Upper lobe of left lung (tissue), 6 donors: ENCODE results near the gene CD37. TPM values are rescaled to one million over a fixed set of nuclear protein-coding genes. Genes with fewer than 3 reads are reported as not detected.

Experiments used
- ATAC-seq, 2 donors: fragments of 200-7000 bp; cut with Tn5 transposase; one replicate each; pipeline ENCODE4 v1.9.1; 2022; ENCODE audit warnings: mild to moderate bottlenecking in 2 of 2, moderate library complexity in 2 of 2; ENCODE audit not compliant: low FRiP score in 2 of 2
- DNase-seq, 2 donors: peaks; one replicate each; pipeline ENCODE4 v3.0.0-alpha.2; 2019 to 2020
- H3K27ac ChIP-seq, 4 donors: fragments of 200-600 bp; sonication (generic); one replicate each; pipeline ENCODE4 v1.5.1; 2016 to 2019
- H3K27me3 ChIP-seq, 4 donors: fragments of 200-600 bp; sonication (generic); one replicate each; pipeline ENCODE4 v1.5.1; 2017 to 2019
- H3K36me3 ChIP-seq, 4 donors: fragments of 200-600 bp; sonication (generic); one replicate each; pipeline ENCODE4 v1.5.1; 2016 to 2019
- H3K4me1 ChIP-seq, 4 donors: fragments of 200-600 bp; sonication (generic); one replicate each; pipeline ENCODE4 v1.5.1; 2018 to 2019
- H3K4me3 ChIP-seq, 4 donors: fragments of 200-600 bp; sonication (generic); one replicate each; pipeline ENCODE4 v1.5.1; 2017 to 2019; ENCODE audit warnings: mild to moderate bottlenecking in 2 of 4, moderate library complexity in 1 of 4
- H3K9me3 ChIP-seq, 4 donors: fragments of 200-600 bp; sonication (generic); one replicate each; pipeline ENCODE4 v1.5.1; 2018 to 2019
- CTCF ChIP-seq, 6 experiments: fragments of 450-650 bp in 4 of 6; fragments of 200-600 bp in 2 of 6; sonication (generic) in 2 of 6; IDR thresholded peaks; one replicate each; pipeline ENCODE4 v1.5.1; 2016 to 2019; ENCODE audit warnings: antibody characterized with exemption in 6 of 6
- EP300 ChIP-seq, 4 donors: sonication (generic); formaldehyde crosslinking; IDR thresholded peaks; one replicate each; pipeline ENCODE4 v1.5.1; 2017; ENCODE audit warnings: antibody characterized with exemption in 4 of 4, control low read depth in 2 of 4
- POLR2A ChIP-seq, 4 donors: fragments of 450-650 bp; IDR thresholded peaks; one replicate each; pipeline ENCODE4 v1.5.1; 2016 to 2017; ENCODE audit warnings: antibody characterized with exemption in 4 of 4, mild to moderate bottlenecking in 2 of 4
- POLR2AphosphoS5 ChIP-seq, 2 donors: sonication (generic); formaldehyde crosslinking; IDR thresholded peaks; one replicate each; pipeline ENCODE4 v1.5.1; 2017; ENCODE audit warnings: antibody characterized with exemption in 2 of 2
- WGBS, 2 donors: methylation state at CpG; one replicate each; pipeline ENCODE4 v1.1.5; 2017 to 2018; 5-methylcytosine and 5-hydroxymethylcytosine counted together
- total RNA-seq, 6 donors: library from RNA; depleted of rRNA in 4 of 6; stranded (reverse); fragments of >200 nt in 4 of 6; gene quantifications; one replicate each; pipeline versions ENCODE4 v1.1.0 to v1.2.1, GENCODE V29; 2016 to 2021
- donor health status: DM: no; HTN: no; CAD: no; lungs with moderate emphysema.
- donor health status: DM: no; HTN: yes; CAD: no; lungs with severe emphysema.

The CD37 gene
- total RNA-seq, 6 donors from 2014 or later = 63.5 to 156 (median 123) TPM

- H3K36me3 ChIP-seq = peaks cover 3 to 90% (median 71%) of the 10 kb centered on the region in 4 donors
- 79 to 88% methylated on average over 9 to 11 of the region's 11 CpGs for WGBS, 2 donors
- H3K4me3 ChIP-seq = no peak overlapping the region
- no peak overlapping the region for H3K27ac ChIP-seq
- no peak for DNase-seq
- no peaks in the 10 kb centered on the region for H3K27me3 ChIP-seq
- no peak for ATAC-seq
- peaks cover 12 to 20% (median 15%) of the 10 kb centered on the region in 4 donors for H3K4me1 ChIP-seq
- H3K9me3 ChIP-seq = no peaks in the 10 kb centered on the region
- TF ChIP-seq POLR2A (IDR thresholded peaks at IDR 0.05) (no peak), CTCF (IDR thresholded peaks at IDR 0.05) (no peak), EP300 (IDR thresholded peaks at IDR 0.05) (no peak), POLR2AphosphoS5 (IDR thresholded peaks at IDR 0.05) (no peak)
Observed at GRCh38 chr19:49344505-49345423, 9.6 kb downstream of the CD37 start.

DNA sequence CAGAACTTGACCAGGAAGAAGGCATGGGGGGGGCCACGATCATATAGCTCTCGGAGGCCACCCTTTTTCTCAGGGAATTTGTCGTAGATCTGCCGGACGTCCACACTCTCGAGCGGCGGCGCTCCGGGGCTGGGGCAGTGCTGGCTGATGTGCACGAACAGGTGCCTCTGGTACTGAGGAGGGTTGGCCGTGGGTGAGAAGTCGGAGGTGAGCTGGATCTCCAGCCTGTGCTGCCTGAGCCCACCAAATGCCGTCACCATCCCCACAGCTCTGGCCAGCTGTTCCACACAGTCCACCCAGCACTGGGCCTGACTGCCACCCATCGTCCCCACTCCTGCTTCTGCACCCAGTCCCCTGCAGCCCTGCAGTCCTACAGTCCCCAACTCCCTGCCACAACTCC, 12.0 kb downstream of the CD37 start:
- DNase-seq (peak in 1 of 2 donors; percentile 82), ATAC-seq (peak in 1 of 2 donors; percentile 17)
- Histone ChIP-seq H3K9me3 (no peaks in the 10 kb centered on the region), H3K36me3 (peaks cover 3 to 92% (median 72%) of the 10 kb centered on the region in 4 donors), H3K4me1 (no peaks in the 10 kb centered on the region), H3K27ac (no peak overlapping the region), H3K27me3 (no peaks in the 10 kb centered on the region), H3K4me3 (no peak overlapping the region)
- TF ChIP-seq CTCF (IDR thresholded peaks at IDR 0.05) = no peak
- no peak for TF ChIP-seq EP300 (IDR thresholded peaks at IDR 0.05)
- no peak for TF ChIP-seq POLR2AphosphoS5 (IDR thresholded peaks at IDR 0.05)
- TF ChIP-seq POLR2A (IDR thresholded peaks at IDR 0.05) = no peak
- 96 to 98% methylated on average over 15 of the region's 15 CpGs for WGBS, 2 donors

GRCh38 chr19:49347835-49348234, 12.6 kb downstream of the CD37 start:
- no peak overlapping the region for H3K4me3 ChIP-seq
- no peak for TF ChIP-seq POLR2A (IDR thresholded peaks at IDR 0.05)
- TF ChIP-seq CTCF (IDR thresholded peaks at IDR 0.05) = no peak
- TF ChIP-seq EP300 (IDR thresholded peaks at IDR 0.05) = no peak
- no peak for TF ChIP-seq POLR2AphosphoS5 (IDR thresholded peaks at IDR 0.05)
- peak in 1 of 2 donors; percentile 61 for ATAC-seq
- no peaks in the 10 kb centered on the region for H3K27me3 ChIP-seq
- H3K4me1 ChIP-seq = no peaks in the 10 kb centered on the region
- no peak for DNase-seq
- peaks cover 3 to 92% (median 66%) of the 10 kb centered on the region in 4 donors for H3K36me3 ChIP-seq
- H3K9me3 ChIP-seq = no peaks in the 10 kb centered on the region
- WGBS, 2 donors = 71 to 73% methylated on average over 3 of the region's 3 CpGs
- no peak overlapping the region for H3K27ac ChIP-seq

DNA sequence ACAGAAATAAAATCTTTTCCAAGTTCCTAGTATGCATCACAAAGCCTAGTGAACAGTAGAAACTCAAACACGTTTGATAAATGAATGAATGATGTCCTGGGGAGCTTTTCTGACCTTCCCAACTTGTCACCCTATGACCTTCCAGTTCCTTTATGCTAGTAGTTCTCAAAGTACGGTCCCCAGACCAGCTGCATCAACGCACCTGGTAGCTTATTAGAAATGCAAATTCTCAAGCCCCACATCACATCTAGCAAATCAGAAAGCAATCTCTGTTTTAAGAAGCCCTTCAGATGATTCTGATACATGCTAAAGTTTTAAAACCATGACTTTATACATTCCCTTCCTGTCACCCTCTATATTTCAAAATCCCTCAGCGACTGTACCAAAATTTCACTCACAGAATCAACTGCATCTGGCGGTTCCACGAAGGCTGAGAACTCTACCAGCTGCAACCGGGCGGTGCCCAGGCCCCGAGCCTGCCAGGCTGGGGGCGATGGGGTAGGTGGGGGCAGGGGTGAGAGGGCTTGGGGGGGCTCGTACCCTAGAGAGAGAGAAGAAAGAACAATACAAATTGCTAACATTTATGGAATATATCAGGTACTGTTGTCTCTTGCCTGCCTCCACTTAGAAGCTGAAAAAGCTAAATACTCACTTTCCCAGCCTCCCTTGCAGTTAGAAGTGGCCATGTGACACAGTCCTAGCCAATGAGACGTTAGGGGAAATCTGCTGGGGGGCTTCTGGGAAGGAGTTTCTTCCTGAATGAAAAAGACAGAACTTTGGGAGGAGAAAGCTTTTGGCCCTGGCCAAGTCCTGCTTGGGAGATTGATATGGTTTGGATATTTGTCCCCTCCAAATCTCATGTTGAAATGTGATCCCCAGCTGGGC, 13.3 kb downstream of the CD37 start:
- 94 to 95% methylated on average over 12 of the region's 12 CpGs for WGBS, 2 donors

More for the DNA sequence above, 13.3 kb downstream of the CD37 start:
- DNase-seq (no peak), ATAC-seq (no peak)
- no peak overlapping the region for H3K27ac ChIP-seq
- no peak overlapping the region for H3K4me3 ChIP-seq
- TF ChIP-seq EP300 (IDR thresholded peaks at IDR 0.05) = no peak
- no peak for TF ChIP-seq POLR2AphosphoS5 (IDR thresholded peaks at IDR 0.05)
- no peak for TF ChIP-seq CTCF (IDR thresholded peaks at IDR 0.05)
- H3K4me1 ChIP-seq = no peaks in the 10 kb centered on the region
- H3K9me3 ChIP-seq = no peaks in the 10 kb centered on the region
- no peaks in the 10 kb centered on the region for H3K27me3 ChIP-seq
- H3K36me3 ChIP-seq = peaks cover 3 to 92% (median 60%) of the 10 kb centered on the region in 4 donors
